Measurements from ENCODE around the gene ZNF23.
A peak's percentile ranks its signal among the peaks of the same experiment; 100 is the strongest.

ZNF23 gene

DNA sequence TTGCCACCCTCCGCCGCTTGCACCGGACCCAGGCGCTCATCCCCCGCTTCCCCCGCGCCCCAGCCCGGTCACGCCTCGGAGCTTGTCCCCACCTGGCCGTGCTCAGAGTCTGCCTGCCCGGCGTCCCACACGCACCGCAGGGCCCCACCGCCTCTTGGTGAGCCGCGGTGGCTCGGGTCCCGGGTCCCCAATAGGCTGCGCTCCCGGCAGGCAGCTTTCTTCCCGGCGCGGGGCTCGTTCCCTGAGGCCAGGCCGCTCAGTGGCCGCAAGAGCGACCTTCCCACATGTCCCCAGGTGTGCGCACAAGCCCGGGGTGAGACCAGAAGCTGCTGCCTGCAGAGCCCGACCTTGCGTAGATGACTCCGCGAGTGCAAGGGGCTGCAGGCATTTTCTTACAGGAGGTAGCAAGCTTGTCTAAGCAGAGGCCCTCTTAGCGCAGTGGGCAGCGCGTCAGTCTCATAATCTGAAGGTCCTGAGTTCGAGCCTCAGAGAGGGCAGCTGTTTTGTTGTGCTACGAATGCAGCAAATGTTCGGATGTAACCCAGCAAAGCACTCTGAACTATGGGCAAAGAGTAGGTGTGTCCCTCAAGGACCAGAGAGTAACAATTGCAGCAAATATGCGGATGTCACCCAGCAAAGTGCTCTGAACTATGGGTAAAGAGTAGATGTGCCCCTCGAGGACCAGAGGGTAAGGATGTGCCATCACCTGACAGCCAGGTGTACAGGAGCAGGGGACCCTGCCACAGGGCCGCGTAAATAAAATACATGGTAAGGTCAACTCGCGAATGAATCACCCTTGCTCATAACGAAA, 35.8 kb downstream of the ZNF23 start:
- Histone ChIP-seq H3K4me3 (ENCODE audit: low read depth, low read length) (peak overlapping the region; percentile 61), H3K36me3 (replicated peaks) (no peaks in the 10 kb centered on the region), H3K27me3 (replicated peaks) (no peaks in the 10 kb centered on the region), H3K27ac (no peak overlapping the region)
- peak; percentile 94 for DNase-seq
- in situ Hi-C loops (cut with HindIII; ENCODE audit: low pct_ligation_motif_present, low sequenced_read_pairs), result no loop called here
- no peak for TF ChIP-seq CTCF (IDR thresholded peaks at IDR 0.05; ENCODE audit: low read depth, low read length, missing control alignments)

GRCh38 chr16:71425746-71426068, 36.3 kb downstream of the ZNF23 start:
- Histone ChIP-seq H3K4me3 (ENCODE audit: low read depth, low read length) (peak overlapping the region; percentile 61), H3K27me3 (replicated peaks) (no peaks in the 10 kb centered on the region), H3K27ac (no peak overlapping the region), H3K36me3 (replicated peaks) (no peaks in the 10 kb centered on the region)
- no peak for DNase-seq
- in situ Hi-C loops (cut with HindIII; ENCODE audit: low pct_ligation_motif_present, low sequenced_read_pairs), result no loop called here
- no peak for TF ChIP-seq CTCF (IDR thresholded peaks at IDR 0.05; ENCODE audit: low read depth, low read length, missing control alignments)

DNA sequence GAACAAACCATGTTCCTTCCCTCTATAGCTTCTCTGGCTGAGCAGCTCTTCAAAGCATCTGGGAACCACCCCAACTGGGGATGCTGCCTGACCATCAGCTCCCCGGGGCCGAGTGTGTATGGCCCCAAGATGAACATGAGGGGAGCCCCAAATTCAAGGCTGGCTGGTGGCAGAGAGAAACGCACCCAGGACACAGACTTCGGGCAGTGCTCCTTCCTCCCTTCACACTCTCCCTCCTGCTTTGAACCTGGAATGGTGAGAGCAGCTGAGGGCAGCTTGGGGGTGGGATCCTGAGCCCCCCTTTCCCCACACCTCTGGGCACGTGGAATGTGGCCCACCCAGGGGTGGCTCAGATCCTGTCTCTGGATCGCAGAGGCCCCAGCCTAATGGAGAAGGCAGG, 37.4 kb downstream of the ZNF23 start:
- TF ChIP-seq CTCF (IDR thresholded peaks at IDR 0.05; ENCODE audit: low read depth, low read length, missing control alignments), result no peak
- H3K27ac ChIP-seq, result no peak overlapping the region
- in situ Hi-C loops (cut with HindIII; ENCODE audit: low pct_ligation_motif_present, low sequenced_read_pairs), result no loop called here
- no peak for DNase-seq
- H3K36me3 ChIP-seq (replicated peaks), result no peaks in the 10 kb centered on the region
- H3K27me3 ChIP-seq (replicated peaks), result no peaks in the 10 kb centered on the region
- no peak overlapping the region for H3K4me3 ChIP-seq (ENCODE audit: low read depth, low read length)

GRCh38 chr16:71423865-71424264, 38.2 kb downstream of the ZNF23 start:
- H3K27me3 ChIP-seq (replicated peaks), result no peaks in the 10 kb centered on the region

DNA sequence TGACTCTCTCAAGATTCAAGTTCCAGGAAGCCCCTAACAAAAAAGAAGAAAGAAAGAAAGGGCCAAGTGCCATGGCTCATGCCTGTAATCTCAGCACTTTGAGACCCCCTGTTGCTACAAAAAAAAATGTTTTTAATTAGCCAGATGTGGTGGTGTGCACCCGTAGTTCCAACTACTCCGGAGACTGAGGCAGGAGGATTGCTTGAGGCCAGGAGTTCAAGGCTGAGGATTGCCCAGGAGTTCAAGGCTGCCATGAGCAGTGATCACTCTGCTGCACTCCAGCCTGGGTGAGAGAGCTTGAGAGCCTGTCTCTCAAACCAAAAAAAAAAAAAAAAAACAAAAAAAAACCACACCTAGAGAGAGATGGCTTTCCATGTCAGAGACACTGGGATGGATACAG, 39.0 kb downstream of the ZNF23 start:
- H3K27ac ChIP-seq, result no peak overlapping the region

More at GRCh38 chr16:71423865-71424264, 38.2 kb downstream of the ZNF23 start:
- TF ChIP-seq CTCF (IDR thresholded peaks at IDR 0.05; ENCODE audit: low read depth, low read length, missing control alignments), result no peak
- no peak overlapping the region for H3K27ac ChIP-seq
- H3K4me3 ChIP-seq (ENCODE audit: low read depth, low read length), result no peak overlapping the region
- H3K36me3 ChIP-seq (replicated peaks), result no peaks in the 10 kb centered on the region
- in situ Hi-C loops (cut with HindIII; ENCODE audit: low pct_ligation_motif_present, low sequenced_read_pairs), result no loop called here
- no peak for DNase-seq

More for the DNA sequence above, 39.0 kb downstream of the ZNF23 start:
- H3K36me3 ChIP-seq (replicated peaks), result no peaks in the 10 kb centered on the region
- TF ChIP-seq CTCF (IDR thresholded peaks at IDR 0.05; ENCODE audit: low read depth, low read length, missing control alignments), result no peak
- no peak for DNase-seq
- in situ Hi-C loops (cut with HindIII; ENCODE audit: low pct_ligation_motif_present, low sequenced_read_pairs), result no loop called here
- H3K27me3 ChIP-seq (replicated peaks), result no peaks in the 10 kb centered on the region
- no peak overlapping the region for H3K4me3 ChIP-seq (ENCODE audit: low read depth, low read length)
